Liver (tissue), 9 donors: ENCODE results near the gene SF1. TPM values are rescaled to one million over a fixed set of nuclear protein-coding genes. Genes with fewer than 3 reads are reported as not detected.

Source experiments
- DNase-seq: peaks from one replicate; pipeline ENCODE4 v3.0.0-alpha.2; 2017; ENCODE audit warnings: low spot score
- H3K27ac ChIP-seq, 2 donors: one replicate each; pipeline ENCODE4 v1.7.0; 2013; ENCODE audit warnings: inconsistent platforms in 2 of 2, low read length in 2 of 2, control low read depth in 1 of 2, low read depth in 1 of 2, mild to moderate bottlenecking in 1 of 2
- H3K27me3 ChIP-seq, 4 donors: one replicate each; pipeline versions ENCODE4 v1.6.1 to v1.7.0; 2013; ENCODE audit warnings: low read length in 3 of 4, inconsistent platforms in 1 of 4, mild to moderate bottlenecking in 1 of 4, moderate library complexity in 1 of 4; ENCODE audit not compliant: control insufficient read depth in 4 of 4, insufficient read depth in 4 of 4
- H3K36me3 ChIP-seq, 4 donors: one replicate each; pipeline versions ENCODE4 v1.6.1 to v1.7.0; 2013; ENCODE audit warnings: low read length in 3 of 4, mild to moderate bottlenecking in 3 of 4, low read depth in 1 of 4, moderate library complexity in 1 of 4; ENCODE audit not compliant: control insufficient read depth in 4 of 4, insufficient read depth in 3 of 4
- H3K4me1 ChIP-seq, 4 donors: one replicate each; pipeline versions ENCODE4 v1.6.1 to v1.7.0; 2013; ENCODE audit warnings: low read length in 3 of 4, mild to moderate bottlenecking in 3 of 4, moderate library complexity in 1 of 4; ENCODE audit not compliant: control insufficient read depth in 4 of 4, insufficient read depth in 4 of 4
- H3K4me3 ChIP-seq, 3 donors: one replicate each; pipeline versions ENCODE4 v1.6.1 to v1.7.0; 2013; ENCODE audit warnings: low read length in 3 of 3, control low read depth in 1 of 3, low read depth in 1 of 3, mild to moderate bottlenecking in 1 of 3
- H3K9ac ChIP-seq, 2 donors: one replicate each; pipeline ENCODE4 v1.7.0; 2013; ENCODE audit warnings: low read length in 2 of 2, mild to moderate bottlenecking in 2 of 2, moderate library complexity in 2 of 2, control low read depth in 1 of 2, low read depth in 1 of 2
- H3K9me3 ChIP-seq, 4 donors: one replicate each; pipeline versions ENCODE4 v1.6.1 to v1.7.0; 2013; ENCODE audit warnings: low read length in 3 of 4; ENCODE audit not compliant: control insufficient read depth in 4 of 4
- ATF3 ChIP-seq: IDR thresholded peaks from 2 replicates; pipeline ENCODE4 v1.6.1; 2016; ENCODE audit warnings: antibody characterized with exemption
- EGR1 ChIP-seq, 2 donors: IDR thresholded peaks; 2 replicates each; pipeline ENCODE4 v1.6.1; 2016 to 2018; ENCODE audit warnings: antibody characterized with exemption in 2 of 2, low read depth in 2 of 2
- FOXA1 ChIP-seq: IDR thresholded peaks from 2 replicates; pipeline ENCODE4 v1.6.1; 2016; ENCODE audit warnings: antibody characterized with exemption
- FOXA2 ChIP-seq: IDR thresholded peaks from 2 replicates; pipeline ENCODE4 v1.6.1; 2016; ENCODE audit warnings: antibody characterized with exemption
- GABPA ChIP-seq, 2 donors: IDR thresholded peaks in 1 of 2; conservative IDR thresholded peaks in 1 of 2; 2 replicates each; pipeline ENCODE4 v1.6.1; 2016; ENCODE audit warnings: antibody characterized with exemption in 2 of 2, mild to moderate bottlenecking in 1 of 2, moderate library complexity in 1 of 2
- HNF4A ChIP-seq, 2 donors: conservative IDR thresholded peaks; 2 replicates each; pipeline ENCODE4 v1.6.1; 2016; ENCODE audit warnings: antibody characterized with exemption in 2 of 2, mild to moderate bottlenecking in 2 of 2
- HNF4G ChIP-seq: IDR thresholded peaks from 2 replicates; pipeline ENCODE4 v1.6.1; 2016; ENCODE audit warnings: antibody characterized with exemption
- JUND ChIP-seq, 2 donors: IDR thresholded peaks; 2 replicates each; pipeline ENCODE4 v1.6.1; 2016; ENCODE audit warnings: antibody characterized with exemption in 2 of 2
- NR2F2 ChIP-seq: IDR thresholded peaks from 2 replicates; pipeline ENCODE4 v1.6.1; 2016; ENCODE audit warnings: antibody characterized with exemption
- RAD21 ChIP-seq, 2 donors: IDR thresholded peaks; 2 replicates each; pipeline ENCODE4 v1.6.1; 2016; ENCODE audit warnings: antibody characterized with exemption in 2 of 2, mild to moderate bottlenecking in 2 of 2
- REST ChIP-seq: IDR thresholded peaks from 2 replicates; pipeline ENCODE4 v1.6.1; 2016; ENCODE audit warnings: antibody characterized with exemption, mild to moderate bottlenecking
- RXRA ChIP-seq, 2 donors: IDR thresholded peaks; 2 replicates each; pipeline ENCODE4 v1.6.1; 2017 to 2018; ENCODE audit warnings: antibody characterized with exemption in 2 of 2, mild to moderate bottlenecking in 1 of 2
- ZBTB33 ChIP-seq: IDR thresholded peaks from 2 replicates; pipeline ENCODE4 v1.6.1; 2016; ENCODE audit warnings: antibody characterized with exemption
- WGBS: extraction: QIAGEN DNeasy Blood & Tissue Kit; methylation state at CpG from one replicate; pipeline ENCODE4 v1.1.7; 2013; 5-methylcytosine and 5-hydroxymethylcytosine counted together
- polyA plus RNA-seq, 2 donors: library from polyadenylated mRNA; stranded (reverse) in 1 of 2; unstranded in 1 of 2; fragments of 200-250 nt in 1 of 2; fragments of >200 nt in 1 of 2; fragmentation: Nextera tagmentation in 1 of 2; extraction: Ambion mirVana in 1 of 2; gene quantifications; one replicate each; pipeline versions ENCODE4 v1.2.1 to v1.2.3, GENCODE V29; 2013 to 2015
- total RNA-seq, 2 donors: library from RNA; depleted of rRNA; stranded (reverse); fragments of >200 nt; gene quantifications; one replicate each; pipeline ENCODE4 v1.2.3, GENCODE V29; 2014
- TF ChIP-seq, protein P1 (sequence below): fragments of 150-350 bp; IDR thresholded peaks from 2 replicates; pipeline ENCODE4 v1.5.1; 2017; ENCODE audit warnings: improper control_type of control experiment, low read depth, low read length; ENCODE audit not compliant: missing input control
- donor health status: healthy.
- donor health status: healthy.
- donor health status: healthy.
- donor health status: healthy.
- donor health status: healthy.

The SF1 gene
- total and polyA plus RNA-seq, 4 donors, result 44.9 to 135 (median 50.1) TPM

DNA sequence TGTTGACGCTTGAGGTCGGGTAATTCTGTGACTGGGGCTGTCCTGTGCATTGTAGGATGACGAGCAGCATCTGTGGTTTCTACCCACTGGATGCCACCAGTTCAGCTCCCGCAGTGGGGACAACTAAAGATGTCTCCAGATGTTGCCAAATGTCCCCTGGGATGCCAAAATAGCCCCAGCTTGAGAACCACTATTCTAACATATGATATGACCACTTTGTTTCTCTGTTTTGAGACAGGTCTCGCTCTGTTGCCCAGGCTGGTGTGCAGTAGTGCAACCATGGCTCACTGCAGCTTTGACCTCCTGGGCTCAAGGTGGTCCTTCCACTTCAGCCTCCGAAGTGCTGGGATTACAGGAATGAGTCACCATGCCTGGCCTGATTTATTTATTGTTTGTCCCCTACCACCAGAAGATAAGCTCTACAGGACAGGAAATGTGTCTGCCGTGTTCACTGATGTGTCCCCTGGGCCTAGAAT lies 36.4 kb upstream of the SF1 start:
- 78% methylated on average over 7 of the region's 7 CpGs for WGBS
- H3K9me3 ChIP-seq, result no peaks in the 10 kb centered on the region
- H3K9ac ChIP-seq, result no peak overlapping the region
- H3K27ac ChIP-seq, result no peak overlapping the region
- no peaks in the 10 kb centered on the region for H3K36me3 ChIP-seq
- TF ChIP-seq JUND (IDR thresholded peaks at IDR 0.05) (no peak), EGR1 (IDR thresholded peaks at IDR 0.05; ENCODE audit: low read depth in 2 of 2) (no peak), GABPA (IDR thresholded peaks at IDR 0.05 in 1 of 2, conservative IDR thresholded peaks at IDR 0.05 in 1 of 2) (no peak), REST (no peak), NR2F2 (no peak), ZBTB33 (no peak), RAD21 (IDR thresholded peaks at IDR 0.05) (no peak)
- TF ChIP-seq, protein P1, sequence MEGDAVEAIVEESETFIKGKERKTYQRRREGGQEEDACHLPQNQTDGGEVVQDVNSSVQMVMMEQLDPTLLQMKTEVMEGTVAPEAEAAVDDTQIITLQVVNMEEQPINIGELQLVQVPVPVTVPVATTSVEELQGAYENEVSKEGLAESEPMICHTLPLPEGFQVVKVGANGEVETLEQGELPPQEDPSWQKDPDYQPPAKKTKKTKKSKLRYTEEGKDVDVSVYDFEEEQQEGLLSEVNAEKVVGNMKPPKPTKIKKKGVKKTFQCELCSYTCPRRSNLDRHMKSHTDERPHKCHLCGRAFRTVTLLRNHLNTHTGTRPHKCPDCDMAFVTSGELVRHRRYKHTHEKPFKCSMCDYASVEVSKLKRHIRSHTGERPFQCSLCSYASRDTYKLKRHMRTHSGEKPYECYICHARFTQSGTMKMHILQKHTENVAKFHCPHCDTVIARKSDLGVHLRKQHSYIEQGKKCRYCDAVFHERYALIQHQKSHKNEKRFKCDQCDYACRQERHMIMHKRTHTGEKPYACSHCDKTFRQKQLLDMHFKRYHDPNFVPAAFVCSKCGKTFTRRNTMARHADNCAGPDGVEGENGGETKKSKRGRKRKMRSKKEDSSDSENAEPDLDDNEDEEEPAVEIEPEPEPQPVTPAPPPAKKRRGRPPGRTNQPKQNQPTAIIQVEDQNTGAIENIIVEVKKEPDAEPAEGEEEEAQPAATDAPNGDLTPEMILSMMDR, result no peak
- no peaks in the 10 kb centered on the region for H3K27me3 ChIP-seq
- no peak overlapping the region for H3K4me3 ChIP-seq
- no peak for DNase-seq
- H3K4me1 ChIP-seq, result peaks cover 3 to 16% (median 11%) of the 10 kb centered on the region in 4 donors

DNA sequence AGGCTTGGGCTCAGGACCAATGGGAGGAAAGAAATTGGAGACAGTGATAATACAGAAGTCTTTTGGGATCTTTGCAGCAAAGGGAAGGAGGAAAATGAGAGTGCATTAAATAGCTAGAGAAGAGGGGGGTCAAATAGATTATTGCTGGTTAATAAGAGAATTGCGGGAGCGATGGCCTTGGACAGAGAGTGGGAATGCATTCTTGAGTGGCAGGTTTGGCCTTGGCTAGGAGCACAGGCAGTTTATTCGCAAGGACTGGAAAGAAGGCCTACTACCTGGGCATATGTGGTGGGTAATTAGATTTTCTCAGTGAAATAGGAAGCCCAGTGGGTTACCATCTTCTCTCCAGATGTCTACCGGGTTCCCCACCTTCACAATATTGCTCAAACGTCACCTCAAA lies 35.5 kb upstream of the SF1 start:
- no peak overlapping the region for H3K4me3 ChIP-seq
- no peak overlapping the region for H3K9ac ChIP-seq
- H3K9me3 ChIP-seq, result no peaks in the 10 kb centered on the region
- no peaks in the 10 kb centered on the region for H3K36me3 ChIP-seq
- peaks cover 6 to 23% (median 17%) of the 10 kb centered on the region in 4 donors for H3K4me1 ChIP-seq
- TF ChIP-seq FOXA1 (no peak), EGR1 (IDR thresholded peaks at IDR 0.05; ENCODE audit: low read depth in 2 of 2) (no peak), ZBTB33 (no peak), HNF4G (no peak), NR2F2 (no peak), JUND (IDR thresholded peaks at IDR 0.05) (no peak), ATF3 (no peak), RXRA (IDR thresholded peaks at IDR 0.05) (no peak), REST (no peak), RAD21 (IDR thresholded peaks at IDR 0.05) (no peak), FOXA2 (no peak), HNF4A (conservative IDR thresholded peaks at IDR 0.05) (no peak)
- TF ChIP-seq, protein P1, result no peak
- no peak for DNase-seq
- 94% methylated on average over 5 of the region's 5 CpGs for WGBS
- no peak overlapping the region for H3K27ac ChIP-seq
- H3K27me3 ChIP-seq, result no peaks in the 10 kb centered on the region
